NCI-H187 treated with DMSO at 0.1 percent for 48 hours (cell line): Measurements from ENCODE around the gene VAC14.

Source experiments
- DNase-seq: peaks from one replicate; lab custom pipeline; 2025; lab: John Stamatoyannopoulos, UW

Gene VAC14

GRCh38 chr16:70724146-70725023, 76.6 kb downstream of the VAC14 start:
- DNase-seq: no peak

- no peak for DNase-seq
Observed at GRCh38 chr16:70723740-70724145, 77.2 kb downstream of the VAC14 start.

GRCh38 chr16:70721202-70721963, 79.6 kb downstream of the VAC14 start:
- no peak for DNase-seq

GRCh38 chr16:70720425-70721201, 80.3 kb downstream of the VAC14 start:
- DNase-seq: no peak

GRCh38 chr16:70717065-70717464, 83.9 kb downstream of the VAC14 start:
- DNase-seq: no peak

GRCh38 chr16:70715860-70716357, 85.0 kb downstream of the VAC14 start:
- DNase-seq: no peak

- no peak for DNase-seq
Observed at GRCh38 chr16:70715055-70715858, 85.7 kb downstream of the VAC14 start.

- DNase-seq: no peak
Observed at GRCh38 chr16:70714581-70715054, 86.3 kb downstream of the VAC14 start.

GRCh38 chr16:70713824-70714223, 87.1 kb downstream of the VAC14 start:
- no peak for DNase-seq

- DNase-seq: no peak
Observed at GRCh38 chr16:70713342-70713741, 87.6 kb downstream of the VAC14 start.

- no peak for DNase-seq
Observed at GRCh38 chr16:70712942-70713341, 88.0 kb downstream of the VAC14 start.

- no peak for DNase-seq
Observed at GRCh38 chr16:70712359-70712758, 88.6 kb downstream of the VAC14 start.

GRCh38 chr16:70711211-70712031, 89.5 kb downstream of the VAC14 start:
- no peak for DNase-seq

- DNase-seq: no peak
Observed at GRCh38 chr16:70710422-70711210, 90.3 kb downstream of the VAC14 start.

- no peak for DNase-seq
Observed at GRCh38 chr16:70709942-70710341, 91.0 kb downstream of the VAC14 start.

GRCh38 chr16:70709457-70709856, 91.5 kb downstream of the VAC14 start:
- no peak for DNase-seq

- DNase-seq: no peak
Observed at GRCh38 chr16:70708366-70709246, 92.4 kb downstream of the VAC14 start.

GRCh38 chr16:70706948-70707465, 94.0 kb downstream of the VAC14 start:
- no peak for DNase-seq
